ENCODE measurements around the gene SLAMF9.

DNA sequence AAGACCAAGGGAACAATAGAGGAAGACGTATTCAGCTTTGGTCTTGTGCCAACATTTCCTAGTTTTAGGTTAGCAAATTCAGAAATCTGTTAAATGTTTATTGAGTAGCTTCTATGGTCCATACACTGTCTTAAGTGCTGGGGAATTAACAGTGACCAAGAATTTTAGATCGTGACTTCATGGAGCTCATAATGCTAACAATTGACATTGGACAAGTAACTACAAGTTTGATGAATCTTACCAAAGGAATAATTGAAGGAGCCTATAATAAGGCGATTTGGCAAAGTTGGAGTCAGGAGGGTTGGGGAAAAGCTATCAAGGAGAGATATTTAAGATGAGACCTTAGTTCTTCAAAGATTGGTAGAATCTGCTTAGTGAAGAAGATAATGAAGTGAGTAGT is 1.4 kb upstream of the SLAMF9 start:
- TF ChIP-seq, protein P1, sequence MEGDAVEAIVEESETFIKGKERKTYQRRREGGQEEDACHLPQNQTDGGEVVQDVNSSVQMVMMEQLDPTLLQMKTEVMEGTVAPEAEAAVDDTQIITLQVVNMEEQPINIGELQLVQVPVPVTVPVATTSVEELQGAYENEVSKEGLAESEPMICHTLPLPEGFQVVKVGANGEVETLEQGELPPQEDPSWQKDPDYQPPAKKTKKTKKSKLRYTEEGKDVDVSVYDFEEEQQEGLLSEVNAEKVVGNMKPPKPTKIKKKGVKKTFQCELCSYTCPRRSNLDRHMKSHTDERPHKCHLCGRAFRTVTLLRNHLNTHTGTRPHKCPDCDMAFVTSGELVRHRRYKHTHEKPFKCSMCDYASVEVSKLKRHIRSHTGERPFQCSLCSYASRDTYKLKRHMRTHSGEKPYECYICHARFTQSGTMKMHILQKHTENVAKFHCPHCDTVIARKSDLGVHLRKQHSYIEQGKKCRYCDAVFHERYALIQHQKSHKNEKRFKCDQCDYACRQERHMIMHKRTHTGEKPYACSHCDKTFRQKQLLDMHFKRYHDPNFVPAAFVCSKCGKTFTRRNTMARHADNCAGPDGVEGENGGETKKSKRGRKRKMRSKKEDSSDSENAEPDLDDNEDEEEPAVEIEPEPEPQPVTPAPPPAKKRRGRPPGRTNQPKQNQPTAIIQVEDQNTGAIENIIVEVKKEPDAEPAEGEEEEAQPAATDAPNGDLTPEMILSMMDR (conservative IDR thresholded peaks at IDR 0.05; ENCODE audit: low read length): no peak
- no peak for TF ChIP-seq EZH2phosphoT487 (IDR thresholded peaks at IDR 0.05; ENCODE audit: borderline replicate concordance)
